Vagina (tissue), 2 donors: ENCODE results near the gene RITA1.

Experiments used
- CTCF ChIP-seq, 3 experiments: fragments of 450-650 bp in 2 of 3; fragments of 200-600 bp in 1 of 3; sonication (generic) in 1 of 3; IDR thresholded peaks; one replicate each; pipeline ENCODE4 v1.5.1; 2017 to 2019; ENCODE audit warnings: antibody characterized with exemption in 3 of 3, mild to moderate bottlenecking in 2 of 3, moderate library complexity in 2 of 3
- POLR2A ChIP-seq, 2 donors: fragments of 450-650 bp; IDR thresholded peaks; one replicate each; pipeline ENCODE4 v1.6.1; 2017; ENCODE audit warnings: antibody characterized with exemption in 2 of 2, mild to moderate bottlenecking in 2 of 2, moderate library complexity in 2 of 2
- POLR2AphosphoS5 ChIP-seq, 2 donors: sonication (generic); formaldehyde crosslinking; IDR thresholded peaks; one replicate each; pipeline ENCODE4 v1.9.0; 2017; ENCODE audit warnings: antibody characterized with exemption in 2 of 2, mild to moderate bottlenecking in 2 of 2, low read depth in 1 of 2; ENCODE audit not compliant: insufficient read depth in 1 of 2

- no peak for TF ChIP-seq POLR2A (IDR thresholded peaks at IDR 0.05)
- TF ChIP-seq CTCF (IDR thresholded peaks at IDR 0.05) = no peak
- TF ChIP-seq POLR2AphosphoS5 (IDR thresholded peaks at IDR 0.05; ENCODE audit: insufficient read depth in 1 of 2, low read depth in 1 of 2) = no peak
These were observed 1.2 kb upstream of the RITA1 start for GRCh38 chr12:113184098-113184899.
